CD4-positive, alpha-beta T cell treated with Interleukin-15 for 1 hour (primary cell): ENCODE data around the gene MRC1.
"Not testable (repeated sequence)": the region's sequence is repeated elsewhere in the genome, so short reads cannot be mapped to it uniquely, and the experiment has no call there.

ENCODE experiments used
- DNase-seq: peaks from one replicate; pipeline ENCODE4 v3.0.0-alpha.2; 2020

Gene MRC1

GRCh38 chr10:17910125-17910789, 101.1 kb downstream of the MRC1 start:
- DNase-seq = no peak

DNA sequence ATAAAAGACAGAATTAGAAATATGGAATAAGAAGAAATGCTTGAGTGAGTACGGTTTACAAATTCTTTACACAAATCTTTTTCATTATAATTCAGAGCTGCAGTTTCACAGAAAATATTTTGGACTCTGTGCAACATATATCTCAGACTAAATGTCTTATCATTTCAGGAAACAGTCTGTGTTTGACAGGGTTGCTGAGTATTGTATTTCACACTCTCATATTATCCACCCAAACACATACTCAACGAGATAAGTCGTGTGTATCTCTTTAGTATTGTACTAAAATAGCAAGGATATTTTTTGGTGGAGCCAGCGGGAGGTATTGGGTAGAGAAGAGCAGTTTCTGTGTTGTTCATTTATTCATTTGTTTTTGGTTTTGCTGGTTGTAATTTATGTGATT, 103.6 kb downstream of the MRC1 start:
- no peak for DNase-seq

DNA sequence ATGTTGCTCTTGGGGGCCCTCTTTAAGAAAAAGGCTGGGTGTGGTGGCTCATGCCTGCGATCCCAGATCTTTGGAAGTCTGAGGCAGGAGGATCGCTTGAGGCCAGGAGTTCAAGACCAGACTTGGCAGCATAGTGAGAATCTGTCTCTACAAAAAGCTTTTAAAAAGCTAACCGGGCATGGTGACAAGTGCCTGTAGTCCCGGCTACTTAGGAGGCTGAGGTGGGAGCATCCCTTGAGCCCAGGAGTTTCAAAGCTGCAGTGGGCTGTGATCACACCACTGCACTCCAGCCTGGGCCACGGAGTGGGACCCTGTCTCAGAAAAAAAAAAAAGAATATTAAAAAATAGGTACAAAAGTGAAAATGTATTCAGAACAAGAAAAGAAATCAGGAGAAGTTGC, 104.5 kb downstream of the MRC1 start:
- no peak for DNase-seq

DNA sequence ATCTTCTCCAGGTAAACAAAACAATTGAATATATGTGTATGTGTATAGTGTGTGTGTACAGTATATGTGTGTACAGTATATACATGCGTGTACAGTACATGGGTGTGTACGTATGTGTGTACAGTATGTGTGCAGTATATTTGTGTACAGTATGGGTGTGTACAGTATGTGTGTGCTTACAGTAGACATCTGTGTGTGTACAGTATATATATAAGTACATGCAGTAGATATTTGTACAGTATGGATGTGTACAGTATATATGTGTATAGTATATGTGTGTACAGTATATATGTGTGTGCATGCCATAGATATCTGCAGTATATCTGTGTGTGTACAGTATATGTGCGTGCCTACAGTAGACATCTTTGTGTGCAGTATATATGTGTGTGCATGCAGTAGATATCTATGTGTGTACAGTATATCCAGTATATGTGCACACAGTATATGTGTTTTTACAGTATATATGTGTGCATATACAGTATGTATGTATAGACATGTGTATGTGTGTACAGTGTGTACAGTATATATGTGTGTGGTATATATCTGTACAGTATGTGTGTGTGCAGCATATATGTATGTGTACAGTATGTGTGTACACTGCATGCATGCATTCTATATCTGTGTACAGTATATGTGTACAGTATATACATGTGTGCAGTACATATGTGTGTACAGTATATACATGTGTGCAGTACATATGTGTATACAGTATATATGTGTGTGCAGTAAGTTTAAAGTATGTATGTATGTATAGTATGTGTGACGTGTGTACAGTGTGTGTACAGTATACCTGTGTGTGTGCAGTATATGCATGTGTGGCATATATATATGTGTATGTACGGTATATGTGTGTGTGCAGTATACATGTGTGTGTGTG, 105.3 kb downstream of the MRC1 start:
- DNase-seq = no peak

DNA sequence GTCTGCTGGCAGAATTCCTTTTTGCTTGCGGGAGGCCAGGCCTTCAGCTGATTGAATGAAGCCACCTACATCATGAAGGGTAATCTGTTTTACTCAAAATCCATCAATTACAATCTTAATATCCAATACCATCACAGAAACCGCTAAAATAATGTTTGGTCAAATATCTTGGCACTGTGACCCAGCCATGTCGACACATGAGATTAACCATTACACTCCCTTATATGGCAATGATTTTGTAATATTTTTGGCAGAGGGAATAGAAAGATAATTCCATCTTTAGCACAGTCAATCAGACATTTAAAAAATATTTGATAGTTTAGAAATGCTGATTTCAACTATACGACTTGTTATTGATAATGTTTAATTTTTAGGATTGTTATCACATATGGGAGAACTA, 106.0 kb downstream of the MRC1 start:
- no peak for DNase-seq

DNA sequence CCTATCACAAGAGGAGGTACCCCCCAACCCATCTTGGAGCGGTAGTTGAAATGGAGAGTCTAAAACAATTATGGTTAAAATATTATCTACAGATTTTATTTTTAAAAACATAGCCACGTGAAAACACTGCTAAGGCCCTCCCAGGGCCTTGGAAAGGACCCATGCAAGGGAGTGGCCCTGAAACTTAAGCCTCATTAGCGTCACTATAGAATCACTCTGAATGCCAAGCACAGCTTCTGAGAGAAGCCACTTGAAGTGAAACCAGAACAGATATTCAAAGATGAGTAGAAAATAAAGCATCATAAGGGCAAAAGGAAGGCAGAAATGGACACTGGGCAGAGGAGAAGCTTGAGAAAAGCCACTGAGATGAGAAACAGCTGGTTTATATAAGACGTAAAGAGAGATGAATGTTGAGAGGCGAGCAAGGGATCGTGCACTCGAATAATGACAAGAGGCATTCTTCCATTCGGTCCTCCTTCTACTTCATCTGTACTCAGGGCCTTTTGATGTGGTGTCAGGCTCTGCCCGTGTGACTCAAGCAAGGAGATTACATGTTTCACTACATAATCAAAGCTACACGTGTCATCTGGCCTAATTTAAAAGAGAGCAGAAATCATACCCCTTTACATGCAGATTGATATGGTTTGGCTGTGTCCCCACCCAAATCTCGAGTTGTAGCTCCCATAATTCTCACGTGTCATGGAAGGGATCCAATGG, 109.2 kb downstream of the MRC1 start:
- no peak for DNase-seq

DNA sequence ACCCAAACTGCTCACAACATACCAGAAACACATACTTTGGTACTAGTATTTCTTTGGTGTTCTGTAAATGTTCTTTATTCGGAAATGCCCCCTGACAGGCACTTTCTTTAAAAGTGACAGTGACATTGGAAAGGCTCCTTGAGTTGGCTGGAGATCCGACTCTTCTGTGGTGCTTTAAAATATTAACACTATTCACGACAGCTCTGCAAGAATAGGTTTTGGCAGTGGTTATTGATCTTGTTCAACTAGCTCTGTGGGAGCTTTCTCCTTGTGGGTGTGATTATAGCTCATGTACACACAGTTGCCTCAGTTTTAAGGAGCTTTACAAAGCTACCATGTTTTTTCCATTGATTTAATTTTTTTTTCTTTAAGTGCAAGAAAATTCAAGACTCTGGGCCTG, 112.2 kb downstream of the MRC1 start:
- no peak for DNase-seq

- no peak for DNase-seq
Observed at GRCh38 chr10:17923728-17924127, 114.6 kb downstream of the MRC1 start.

GRCh38 chr10:17943033-17943745, 134.0 kb downstream of the MRC1 start:
- no peak for DNase-seq

DNA sequence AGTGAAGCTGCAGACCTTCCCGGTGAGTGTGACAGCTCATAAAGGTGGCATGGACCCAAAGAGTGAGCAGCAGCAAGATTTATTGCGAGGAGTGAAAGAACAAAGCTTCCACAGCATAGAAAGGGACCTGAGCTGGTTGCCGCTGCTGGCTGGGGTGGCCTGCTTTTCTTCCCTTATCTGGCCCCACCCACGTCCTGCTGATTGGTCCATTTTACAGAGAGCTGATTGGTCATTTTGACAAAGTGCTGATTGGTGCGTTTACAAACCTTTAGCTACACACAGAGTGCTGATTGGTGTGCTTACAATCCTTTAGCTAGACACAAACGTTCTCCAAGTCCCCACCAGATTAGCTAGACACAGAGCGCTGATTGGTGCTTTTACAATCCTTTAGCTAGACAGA, 141.1 kb downstream of the MRC1 start:
- not testable (repeated sequence) for DNase-seq

GRCh38 chr10:17950726-17951125, 141.6 kb downstream of the MRC1 start:
- no peak for DNase-seq

- no peak for DNase-seq
Observed at GRCh38 chr10:17951868-17952371, 142.8 kb downstream of the MRC1 start, which contains the start of gene SLC39A12. Gene SLC39A12, plus strand, starts transcription at chr10:17951918. Its CDS starts 1,359 bp downstream, at chr10:17953277.

DNA sequence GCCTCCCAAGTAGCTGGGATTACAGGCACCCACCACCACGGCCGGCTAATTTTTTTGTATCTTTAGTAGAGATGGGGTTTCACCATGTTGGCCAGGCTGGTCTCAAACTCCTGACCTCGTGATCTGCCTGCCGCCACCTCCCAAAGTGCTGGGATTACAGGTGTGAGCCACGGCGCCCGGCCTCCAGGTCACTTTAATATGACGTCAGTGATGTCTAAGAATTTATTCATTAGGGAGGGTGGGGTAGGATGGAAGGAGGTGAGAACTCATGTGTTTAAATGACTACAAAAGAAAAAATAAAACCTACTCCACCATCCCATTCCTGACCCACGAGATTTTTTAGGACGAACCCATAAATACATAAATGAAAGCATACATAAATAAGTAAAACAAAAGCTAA, 145.2 kb downstream of the MRC1 start:
- DNase-seq = not testable (repeated sequence)

GRCh38 chr10:17954861-17955260, 145.7 kb downstream of the MRC1 start:
- no peak for DNase-seq

GRCh38 chr10:17958049-17958448, 148.9 kb downstream of the MRC1 start:
- no peak for DNase-seq

DNA sequence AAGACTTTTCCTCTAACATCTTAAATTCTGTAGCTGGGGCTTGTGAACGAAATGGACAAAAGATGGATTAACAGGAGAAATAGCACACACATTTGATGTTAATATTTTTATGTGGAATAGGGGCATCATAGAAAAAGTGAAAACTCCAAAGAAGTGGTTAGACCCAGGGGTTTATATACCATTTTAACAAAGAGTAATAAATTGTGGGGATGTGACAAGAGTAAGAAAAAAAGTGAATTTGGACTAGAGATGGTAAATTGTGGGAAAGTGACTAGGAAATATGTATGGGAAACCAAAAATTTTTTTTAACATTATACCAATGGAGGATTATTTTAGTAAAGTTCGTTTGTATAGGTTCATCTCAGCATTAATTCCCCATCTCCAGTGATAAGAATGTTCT, 150.7 kb downstream of the MRC1 start:
- no peak for DNase-seq
